ENCODE results near the gene MIER2.

The MIER2 gene

GRCh38 chr19:294946-295686 is 49.5 kb downstream of the MIER2 start:
- peak; percentile 17 for DNase-seq
- in situ Hi-C loops (cut with HindIII; ENCODE audit: low pct_ligation_motif_present, low pct_unique_long_range_greater_than_20kb, low sequenced_read_pairs) = no loop called here

- no peak for DNase-seq
- in situ Hi-C loops (cut with HindIII; ENCODE audit: low pct_ligation_motif_present, low pct_unique_long_range_greater_than_20kb, low sequenced_read_pairs) = no loop called here
These were observed 50.2 kb downstream of the MIER2 start for GRCh38 chr19:294341-294945.

GRCh38 chr19:293436-294110 is 51.0 kb downstream of the MIER2 start:
- no peak for DNase-seq
- in situ Hi-C loops (cut with HindIII; ENCODE audit: low pct_ligation_motif_present, low pct_unique_long_range_greater_than_20kb, low sequenced_read_pairs) = no loop called here

- in situ Hi-C loops (cut with HindIII; ENCODE audit: low pct_ligation_motif_present, low pct_unique_long_range_greater_than_20kb, low sequenced_read_pairs) = no loop called here
- no peak for DNase-seq
These were observed 51.6 kb downstream of the MIER2 start for GRCh38 chr19:292951-293350.

- no peak for DNase-seq
- in situ Hi-C loops (cut with HindIII; ENCODE audit: low pct_ligation_motif_present, low pct_unique_long_range_greater_than_20kb, low sequenced_read_pairs) = no loop called here
These were observed 52.2 kb downstream of the MIER2 start for GRCh38 chr19:292281-292884.

GRCh38 chr19:291561-292280 is 52.9 kb downstream of the MIER2 start:
- no peak for DNase-seq
- in situ Hi-C loops (cut with HindIII; ENCODE audit: low pct_ligation_motif_present, low pct_unique_long_range_greater_than_20kb, low sequenced_read_pairs) = no loop called here

GRCh38 chr19:291006-291521 is 53.5 kb downstream of the MIER2 start, which contains the start of gene PLPP2:
Gene PLPP2 (minus strand): TSS chr19:291403. CDS start chr19:291336, 67 bp downstream.
- in situ Hi-C loops (cut with HindIII; ENCODE audit: low pct_ligation_motif_present, low pct_unique_long_range_greater_than_20kb, low sequenced_read_pairs) = no loop called here
- no peak for DNase-seq

GRCh38 chr19:290372-291005 is 54.1 kb downstream of the MIER2 start:
- DNase-seq = peak; percentile 50
- in situ Hi-C loops (cut with HindIII; ENCODE audit: low pct_ligation_motif_present, low pct_unique_long_range_greater_than_20kb, low sequenced_read_pairs) = no loop called here

GRCh38 chr19:289651-290371 is 54.8 kb downstream of the MIER2 start:
- DNase-seq = peak; percentile 57

GRCh38 chr19:288911-289310 is 55.7 kb downstream of the MIER2 start:
- DNase-seq = no peak
- in situ Hi-C loops (cut with HindIII; ENCODE audit: low pct_ligation_motif_present, low pct_unique_long_range_greater_than_20kb, low sequenced_read_pairs) = no loop called here

More at GRCh38 chr19:289651-290371, 54.8 kb downstream of the MIER2 start:
- in situ Hi-C loops (cut with HindIII; ENCODE audit: low pct_ligation_motif_present, low pct_unique_long_range_greater_than_20kb, low sequenced_read_pairs) = no loop called here

- DNase-seq = no peak
These were observed 57.2 kb downstream of the MIER2 start for GRCh38 chr19:287381-287871.

GRCh38 chr19:283395-283794 is 61.2 kb downstream of the MIER2 start:
- in situ Hi-C loops (cut with HindIII; ENCODE audit: low pct_ligation_motif_present, low pct_unique_long_range_greater_than_20kb, low sequenced_read_pairs) = no loop called here
- no peak for DNase-seq

More at GRCh38 chr19:287381-287871, 57.2 kb downstream of the MIER2 start:
- in situ Hi-C loops (cut with HindIII; ENCODE audit: low pct_ligation_motif_present, low pct_unique_long_range_greater_than_20kb, low sequenced_read_pairs) = no loop called here

- no peak for DNase-seq
These were observed 62.1 kb downstream of the MIER2 start for GRCh38 chr19:282501-282900.

GRCh38 chr19:281992-282391 is 62.6 kb downstream of the MIER2 start:
- in situ Hi-C loops (cut with HindIII; ENCODE audit: low pct_ligation_motif_present, low pct_unique_long_range_greater_than_20kb, low sequenced_read_pairs) = no loop called here
- no peak for DNase-seq

More at GRCh38 chr19:282501-282900, 62.1 kb downstream of the MIER2 start:
- in situ Hi-C loops (cut with HindIII; ENCODE audit: low pct_ligation_motif_present, low pct_unique_long_range_greater_than_20kb, low sequenced_read_pairs) = no loop called here

GRCh38 chr19:281156-281853 is 63.3 kb downstream of the MIER2 start:
- DNase-seq = no peak
- in situ Hi-C loops (cut with HindIII; ENCODE audit: low pct_ligation_motif_present, low pct_unique_long_range_greater_than_20kb, low sequenced_read_pairs) = no loop called here

- in situ Hi-C loops (cut with HindIII; ENCODE audit: low pct_ligation_motif_present, low pct_unique_long_range_greater_than_20kb, low sequenced_read_pairs) = no loop called here
- DNase-seq = no peak
These were observed 64.0 kb downstream of the MIER2 start for GRCh38 chr19:280541-281009.
